GM12878 (cell line): ENCODE results near the gene CPEB3.

Experiments
- CBFB ChIP-seq: IDR thresholded peaks from 2 replicates; pipeline ENCODE4 v1.6.1; 2016; ENCODE audit warnings: antibody characterized with exemption, low read depth
- CHD1 ChIP-seq: IDR thresholded peaks from 2 replicates; pipeline ENCODE4 v1.6.1; 2012; ENCODE audit warnings: low read depth, low read length, improper control_type of control experiment
- CTCF ChIP-seq, 3 experiments: IDR thresholded peaks in 2 of 3; conservative IDR thresholded peaks in 1 of 3; 2 replicates each; pipeline ENCODE4 v1.5.1; 2011; ENCODE audit warnings: low read depth in 3 of 3, low read length in 3 of 3, mild to moderate bottlenecking in 3 of 3, control low read depth in 2 of 3, moderate library complexity in 2 of 3, inconsistent platforms in 1 of 3, mixed read lengths in 1 of 3; ENCODE audit not compliant: control insufficient read depth in 2 of 3, insufficient read depth in 1 of 3; ENCODE audit errors: extremely low read depth in 1 of 3
- CUX1 ChIP-seq: IDR thresholded peaks from 2 replicates; pipeline ENCODE4 v1.6.1; 2012; ENCODE audit warnings: improper control_type of control experiment, low read depth, low read length; ENCODE audit not compliant: insufficient replicate concordance
- NR2C1 ChIP-seq: fragments of 450-650 bp; IDR thresholded peaks from 2 replicates; pipeline ENCODE4 v1.6.1; 2017; ENCODE audit warnings: antibody characterized with exemption, mild to moderate bottlenecking, moderate library complexity
- NRF1 ChIP-seq: conservative IDR thresholded peaks from 2 replicates; pipeline ENCODE4 v1.6.1; 2011; ENCODE audit warnings: mild to moderate bottlenecking, low read depth, low read length, improper control_type of control experiment
- POLR2A ChIP-seq: IDR thresholded peaks from 2 replicates; pipeline ENCODE4 v1.6.1; 2011; ENCODE audit warnings: low read depth, mild to moderate bottlenecking, low read length
- POLR2AphosphoS5 ChIP-seq: IDR thresholded peaks from 2 replicates; pipeline ENCODE4 v1.6.1; 2011; ENCODE audit warnings: mild to moderate bottlenecking, low read length, inconsistent platforms
- SP1 ChIP-seq: IDR thresholded peaks from one replicate; pipeline ENCODE4 v1.6.1; 2011; ENCODE audit warnings: low read depth, low read length
- SUPT20H ChIP-seq: IDR thresholded peaks from 2 replicates; pipeline ENCODE4 v1.6.1; 2011; ENCODE audit warnings: low read depth, mild to moderate bottlenecking, low read length, moderate library complexity, borderline replicate concordance; ENCODE audit not compliant: control insufficient read depth
- TAF1 ChIP-seq: IDR thresholded peaks from 2 replicates; pipeline ENCODE4 v1.6.1; 2011; ENCODE audit warnings: mild to moderate bottlenecking, low read depth, low read length, borderline replicate concordance
- TCF7 ChIP-seq: IDR thresholded peaks from 2 replicates; pipeline ENCODE4 v1.6.1; 2014; ENCODE audit warnings: antibody characterized with exemption, borderline replicate concordance
- YY1 ChIP-seq: IDR thresholded peaks from 2 replicates; pipeline ENCODE4 v1.6.1; 2011; ENCODE audit warnings: low read depth, mild to moderate bottlenecking, low read length
- ZNF24 ChIP-seq: fragments of 450-650 bp; IDR thresholded peaks from 2 replicates; pipeline ENCODE4 v1.6.1; 2017; ENCODE audit warnings: antibody characterized with exemption, mild to moderate bottlenecking

- TF ChIP-seq SUPT20H = no peak
- no peak for TF ChIP-seq TAF1
- no peak for TF ChIP-seq TCF7
- no peak for TF ChIP-seq NR2C1
- no peak for TF ChIP-seq YY1
- no peak for TF ChIP-seq CTCF (IDR thresholded peaks at IDR 0.05 in 2 of 3, conservative IDR thresholded peaks at IDR 0.05 in 1 of 3; ENCODE audit: control insufficient read depth in 2 of 3, extremely low read depth in 1 of 3, insufficient read depth in 1 of 3, low read depth in 3 of 3, low read length in 3 of 3)
- TF ChIP-seq POLR2A = no peak
- no peak for TF ChIP-seq ZNF24
- TF ChIP-seq NRF1 = no peak
- TF ChIP-seq POLR2AphosphoS5 = no peak
- TF ChIP-seq SP1 = no peak
- no peak for TF ChIP-seq CUX1
- TF ChIP-seq CHD1 = no peak
- TF ChIP-seq CBFB = no peak
Observed at GRCh38 chr10:92241158-92241500, 49.7 kb downstream of the CPEB3 start.
